ENCODE results near the gene TMEM236.

The TMEM236 gene

DNA sequence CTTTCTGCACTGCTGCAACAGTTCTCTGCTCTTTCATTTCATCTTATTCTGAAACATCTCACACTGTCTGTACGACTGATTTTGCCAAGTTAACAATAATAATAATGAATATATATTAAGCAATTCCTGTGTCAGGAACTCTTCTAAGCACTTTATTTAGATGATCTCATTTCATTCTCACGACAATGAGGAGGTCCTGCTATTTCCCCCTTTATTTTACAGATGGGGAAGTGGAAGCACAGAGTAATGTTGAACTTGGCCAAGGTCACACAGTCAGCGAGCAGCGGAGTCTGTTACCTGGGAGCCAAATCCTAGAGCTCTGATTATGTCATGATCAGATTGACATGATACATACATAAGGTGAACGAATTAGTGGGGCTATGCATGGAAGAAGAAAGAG lies 63.0 kb downstream of the TMEM236 start:
- no peak overlapping the region for H3K4me3 ChIP-seq (ENCODE audit: low read depth, low read length)
- DNase-seq (ENCODE audit: low read depth): no peak
- TF ChIP-seq, protein P1, sequence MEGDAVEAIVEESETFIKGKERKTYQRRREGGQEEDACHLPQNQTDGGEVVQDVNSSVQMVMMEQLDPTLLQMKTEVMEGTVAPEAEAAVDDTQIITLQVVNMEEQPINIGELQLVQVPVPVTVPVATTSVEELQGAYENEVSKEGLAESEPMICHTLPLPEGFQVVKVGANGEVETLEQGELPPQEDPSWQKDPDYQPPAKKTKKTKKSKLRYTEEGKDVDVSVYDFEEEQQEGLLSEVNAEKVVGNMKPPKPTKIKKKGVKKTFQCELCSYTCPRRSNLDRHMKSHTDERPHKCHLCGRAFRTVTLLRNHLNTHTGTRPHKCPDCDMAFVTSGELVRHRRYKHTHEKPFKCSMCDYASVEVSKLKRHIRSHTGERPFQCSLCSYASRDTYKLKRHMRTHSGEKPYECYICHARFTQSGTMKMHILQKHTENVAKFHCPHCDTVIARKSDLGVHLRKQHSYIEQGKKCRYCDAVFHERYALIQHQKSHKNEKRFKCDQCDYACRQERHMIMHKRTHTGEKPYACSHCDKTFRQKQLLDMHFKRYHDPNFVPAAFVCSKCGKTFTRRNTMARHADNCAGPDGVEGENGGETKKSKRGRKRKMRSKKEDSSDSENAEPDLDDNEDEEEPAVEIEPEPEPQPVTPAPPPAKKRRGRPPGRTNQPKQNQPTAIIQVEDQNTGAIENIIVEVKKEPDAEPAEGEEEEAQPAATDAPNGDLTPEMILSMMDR (IDR thresholded peaks at IDR 0.05; ENCODE audit: insufficient read depth, low read depth, low read length, missing control alignments): no peak

DNA sequence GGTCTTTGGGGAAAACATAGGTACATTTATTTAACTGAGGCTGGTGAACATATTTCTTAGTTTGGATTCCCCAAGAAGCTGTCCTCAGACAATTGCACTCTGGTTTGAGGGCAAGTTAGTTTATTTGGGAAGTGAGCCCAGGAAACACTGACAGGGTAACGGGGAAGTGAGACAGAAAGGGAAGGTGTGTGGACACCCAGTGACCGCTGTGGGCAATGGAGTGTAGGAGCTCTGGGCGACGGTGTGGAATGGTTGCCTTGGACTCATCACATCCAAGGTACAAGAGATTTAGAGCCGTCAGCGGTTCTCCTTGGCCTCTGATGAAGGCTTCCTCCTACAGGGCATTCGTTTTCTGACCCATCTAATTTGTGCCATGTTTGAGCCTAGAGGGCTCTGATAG lies 64.2 kb downstream of the TMEM236 start:
- no peak for DNase-seq (ENCODE audit: low read depth)
- no peak overlapping the region for H3K4me3 ChIP-seq (ENCODE audit: low read depth, low read length)
- TF ChIP-seq, protein P1 (IDR thresholded peaks at IDR 0.05; ENCODE audit: insufficient read depth, low read depth, low read length, missing control alignments): no peak

DNA sequence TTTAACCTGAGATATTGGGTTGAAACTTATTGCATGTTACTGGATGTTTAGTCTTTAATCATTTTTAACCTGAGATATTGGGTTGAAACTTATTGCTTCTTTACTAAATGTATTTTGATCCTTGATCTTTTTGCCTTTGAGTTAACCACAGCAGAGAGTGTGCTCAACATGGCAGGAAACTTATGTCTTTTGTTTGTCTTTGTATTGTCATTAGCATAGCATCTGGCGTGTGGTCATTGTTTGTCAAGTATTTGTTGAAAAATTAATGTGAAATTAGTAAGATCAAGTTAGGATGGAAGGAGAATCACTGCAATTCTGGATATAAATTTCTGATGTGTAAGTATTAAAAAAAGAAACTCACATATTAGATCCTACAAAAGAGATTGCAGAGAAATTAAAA lies 65.3 kb downstream of the TMEM236 start:
- TF ChIP-seq, protein P1 (IDR thresholded peaks at IDR 0.05; ENCODE audit: insufficient read depth, low read depth, low read length, missing control alignments): no peak
- H3K4me3 ChIP-seq (ENCODE audit: low read depth, low read length): no peak overlapping the region
- DNase-seq (ENCODE audit: low read depth): no peak

DNA sequence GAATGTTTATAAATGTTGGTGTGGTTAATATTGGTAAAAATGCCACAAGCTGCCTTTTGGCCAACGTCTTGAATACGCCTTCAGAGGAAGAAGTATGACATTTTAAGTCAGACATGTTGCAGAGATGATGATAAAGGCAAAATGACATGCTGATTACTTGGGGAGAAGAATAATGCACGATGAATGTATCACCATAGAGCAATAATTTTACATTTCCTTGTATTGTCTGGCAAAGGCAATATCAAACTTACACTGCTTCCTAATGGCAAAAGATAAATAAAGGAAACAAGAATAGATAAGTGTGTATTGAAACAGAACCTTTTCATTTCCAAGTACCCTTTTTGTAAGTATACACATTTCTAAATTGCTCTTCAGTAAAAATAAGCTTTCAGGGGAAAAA lies 65.8 kb downstream of the TMEM236 start:
- no peak for DNase-seq (ENCODE audit: low read depth)
- TF ChIP-seq, protein P1 (IDR thresholded peaks at IDR 0.05; ENCODE audit: insufficient read depth, low read depth, low read length, missing control alignments): no peak
- no peak overlapping the region for H3K4me3 ChIP-seq (ENCODE audit: low read depth, low read length)

DNA sequence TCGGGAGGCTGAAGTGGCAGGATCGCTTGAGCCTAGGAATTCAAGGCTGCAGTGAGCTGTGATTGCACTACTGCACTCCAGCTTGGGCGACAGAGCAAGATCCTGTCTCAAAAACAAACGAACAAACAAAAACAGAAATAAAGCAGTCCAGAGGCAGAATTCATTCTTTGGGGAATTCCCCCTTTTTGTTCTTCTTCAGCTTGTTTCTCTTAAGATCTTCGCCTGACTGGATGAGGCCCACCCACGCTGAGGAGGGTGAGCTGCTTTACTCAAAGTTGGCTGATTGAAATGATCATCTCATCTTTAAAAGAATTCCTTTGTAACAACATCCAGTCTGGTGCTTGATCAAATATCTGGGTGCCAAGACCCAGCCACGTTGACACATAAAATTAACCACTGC lies 67.8 kb downstream of the TMEM236 start:
- DNase-seq (ENCODE audit: low read depth): no peak
- TF ChIP-seq, protein P1 (IDR thresholded peaks at IDR 0.05; ENCODE audit: insufficient read depth, low read depth, low read length, missing control alignments): no peak
- no peak overlapping the region for H3K4me3 ChIP-seq (ENCODE audit: low read depth, low read length)

DNA sequence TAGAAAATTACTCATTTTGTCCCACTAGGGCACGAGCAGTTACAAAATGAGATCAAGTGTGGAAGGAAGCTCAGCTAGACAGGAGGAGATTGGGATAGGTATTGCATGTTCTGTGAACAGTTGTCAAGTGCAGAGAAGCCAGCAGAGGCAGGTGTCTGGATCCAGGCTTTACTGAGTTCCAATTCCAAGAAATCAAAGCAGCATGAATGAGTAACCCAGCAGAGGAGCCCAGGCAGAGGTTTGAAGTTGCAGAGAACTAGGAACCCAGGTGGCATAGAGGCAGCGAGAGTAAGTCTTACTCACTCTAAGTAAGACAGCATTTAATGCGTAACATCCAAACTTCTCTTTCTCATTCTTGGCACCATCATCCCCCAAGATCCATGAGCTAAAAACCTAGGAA lies 68.9 kb downstream of the TMEM236 start:
- H3K4me3 ChIP-seq (ENCODE audit: low read depth, low read length): no peak overlapping the region
- TF ChIP-seq, protein P1 (IDR thresholded peaks at IDR 0.05; ENCODE audit: insufficient read depth, low read depth, low read length, missing control alignments): no peak
- no peak for DNase-seq (ENCODE audit: low read depth)

DNA sequence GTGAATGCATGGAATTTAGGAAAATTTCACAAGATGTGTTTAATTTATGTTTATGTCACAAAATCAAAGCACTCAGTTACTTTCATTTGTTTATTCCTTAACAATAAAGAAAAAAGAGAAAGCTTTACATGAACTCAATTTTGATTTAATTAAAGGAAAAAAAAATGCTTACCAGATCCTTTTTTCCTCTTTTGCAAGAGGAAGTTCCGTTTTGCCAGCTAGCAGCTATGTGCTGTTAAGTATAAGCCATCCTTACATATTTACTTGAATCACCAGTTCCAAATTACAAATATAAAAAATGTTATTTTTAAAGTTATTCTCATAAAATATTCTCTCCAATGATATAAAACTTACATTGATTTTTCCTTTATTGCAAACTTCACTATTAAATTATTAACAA lies 69.9 kb downstream of the TMEM236 start:
- no peak overlapping the region for H3K4me3 ChIP-seq (ENCODE audit: low read depth, low read length)
- TF ChIP-seq, protein P1 (IDR thresholded peaks at IDR 0.05; ENCODE audit: insufficient read depth, low read depth, low read length, missing control alignments): no peak
- DNase-seq (ENCODE audit: low read depth): no peak

Data from GM12865 (cell line).